NCI-H82 (cell line): ENCODE data around the gene IRS4.

Source experiments
- DNase-seq: peaks from one replicate; lab custom pipeline; 2025; lab: John Stamatoyannopoulos, UW

The IRS4 gene

GRCh38 chrX:108736509-108737479 lies at the start of gene IRS4:
TSS of gene IRS4 (minus strand) at chrX:108736563.
- peak; percentile 72 for DNase-seq

GRCh38 chrX:108772549-108772948 lies 36.2 kb upstream of the IRS4 start:
- no peak for DNase-seq

GRCh38 chrX:108763559-108763958 lies 27.2 kb upstream of the IRS4 start:
- no peak for DNase-seq

- no peak for DNase-seq
Observed at GRCh38 chrX:108740299-108740774, 4.0 kb upstream of the IRS4 start.

GRCh38 chrX:108737754-108738153 lies 1.4 kb upstream of the IRS4 start:
- no peak for DNase-seq

GRCh38 chrX:108735679-108736508 lies 469 bp downstream of the IRS4 start:
- DNase-seq, result peak; percentile 54

- DNase-seq, result peak; percentile 43
Observed at GRCh38 chrX:108735091-108735678, 1.2 kb downstream of the IRS4 start.

GRCh38 chrX:108734426-108734825 lies 1.9 kb downstream of the IRS4 start:
- DNase-seq, result no peak

- no peak for DNase-seq
Observed at GRCh38 chrX:108732630-108733321, 3.6 kb downstream of the IRS4 start.

- no peak for DNase-seq
Observed at GRCh38 chrX:108731153-108731552, 5.2 kb downstream of the IRS4 start.

GRCh38 chrX:108726748-108727147 lies 9.6 kb downstream of the IRS4 start:
- no peak for DNase-seq

GRCh38 chrX:108722561-108722960 lies 13.8 kb downstream of the IRS4 start:
- no peak for DNase-seq

- no peak for DNase-seq
Observed at GRCh38 chrX:108712886-108713285, 23.5 kb downstream of the IRS4 start.

- no peak for DNase-seq
Observed at GRCh38 chrX:108704839-108705238, 31.5 kb downstream of the IRS4 start.

- peak; percentile 13 for DNase-seq
Observed at GRCh38 chrX:108702530-108702929, 33.8 kb downstream of the IRS4 start.

- DNase-seq, result no peak
Observed at GRCh38 chrX:108701633-108702032, 34.7 kb downstream of the IRS4 start.

- DNase-seq, result peak; percentile 48
Observed at GRCh38 chrX:108699368-108699767, 37.0 kb downstream of the IRS4 start.

- DNase-seq, result no peak
Observed at GRCh38 chrX:108696690-108697089, 39.7 kb downstream of the IRS4 start.
